Measurements from ENCODE around the gene FAM200A. TPM values are rescaled to one million over a fixed set of nuclear protein-coding genes. Genes with fewer than 3 reads are reported as not detected.
A peak's percentile ranks its signal among the peaks of the same experiment; 100 is the strongest.

FAM200A gene
- total and polyA plus RNA-seq, 2 of the 8 experiments (the other 6 are each of a cell fraction or from before 2014, with no cell fraction given): 4.3 to 7.5 TPM

DNA sequence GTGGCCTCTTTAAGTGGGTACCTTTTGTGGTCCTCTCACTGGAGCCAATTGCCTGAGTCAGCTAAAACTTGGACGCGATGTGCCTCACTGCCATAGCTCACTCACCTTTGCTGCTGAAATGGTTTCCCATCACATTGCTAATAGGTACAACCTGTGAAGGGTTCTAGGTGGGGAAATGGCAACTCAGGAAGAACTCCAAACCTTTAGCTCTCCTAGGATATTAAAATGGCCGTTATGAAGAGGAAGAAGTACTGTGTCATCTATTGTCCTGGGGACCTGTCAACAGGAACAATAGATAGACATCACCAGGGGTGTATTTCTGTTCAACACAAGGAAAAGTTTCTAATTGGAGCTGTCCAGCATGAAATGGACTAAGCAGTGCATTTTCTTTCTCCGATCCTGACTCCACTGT, 5.3 kb upstream of the FAM200A start:
- Histone ChIP-seq H4K5ac (ENCODE audit: insufficient read length, low read depth, low read length) (no peak overlapping the region), H2AFZ (ENCODE audit: low read length) (no peak overlapping the region), H4K8ac (ENCODE audit: extremely low read depth, insufficient read depth, low read length) (no peak overlapping the region), H2BK120ac (replicated peaks; ENCODE audit: low read depth, low read length) (no peak overlapping the region), H4K20me1 (replicated peaks in 1 of 2; ENCODE audit: control insufficient read depth in 1 of 2, insufficient read depth in 2 of 2, low read length in 2 of 2) (peaks cover 0 to 8% of the 10 kb centered on the region in 2 experiments), H3K36me3 (ENCODE audit: control insufficient read depth in 2 of 4, insufficient read depth in 4 of 4, low read length in 3 of 4) (peaks cover 9 to 28% (median 19%) of the 10 kb centered on the region in 4 experiments), H2BK12ac (ENCODE audit: low read depth, low read length) (no peak overlapping the region), H3K27me3 (replicated peaks in 1 of 4; ENCODE audit: control insufficient read depth in 3 of 4, extremely low read depth in 1 of 4, insufficient read depth in 3 of 4, low read length in 3 of 4) (no peaks in the 10 kb centered on the region), H3K18ac (ENCODE audit: extremely low read depth, low read length) (no peak overlapping the region), H3K56ac (replicated peaks; ENCODE audit: insufficient read length, low read depth, low read length) (no peak overlapping the region), H2BK20ac (ENCODE audit: low read length) (no peak overlapping the region), H3K79me2 (ENCODE audit: control insufficient read depth in 1 of 2, insufficient read depth in 2 of 2, low read length in 2 of 2) (peaks cover 5 to 38% of the 10 kb centered on the region in 2 experiments), H3K4me3 (ENCODE audit: extremely low read depth in 1 of 4, insufficient read depth in 2 of 4, low read depth in 3 of 4, low read length in 4 of 4) (peak overlapping the region; percentile 78 to 100 (median 96); a peak in 7 of 8 replicates), H3K14ac (ENCODE audit: insufficient read length) (no peak overlapping the region), H3K9me3 (ENCODE audit: insufficient read depth in 2 of 2, low read depth in 1 of 2, low read length in 1 of 2) (no peaks in the 10 kb centered on the region), H3K23me2 (ENCODE audit: low read depth, low read length) (peaks cover 3% of the 10 kb centered on the region), H3K4ac (replicated peaks; ENCODE audit: insufficient read length, low read depth, low read length) (no peak overlapping the region), H3K4me1 (replicated peaks in 1 of 4; ENCODE audit: control insufficient read depth in 3 of 4, insufficient read depth in 4 of 4, low read length in 3 of 4) (peaks cover 0 to 7% (median 0%) of the 10 kb centered on the region in 4 experiments; a peak in 5 of 7 replicates), H4K91ac (replicated peaks; ENCODE audit: insufficient read length, low read length) (no peak overlapping the region), H3K4me2 (ENCODE audit: insufficient read depth in 1 of 2, low read depth in 2 of 2, low read length in 2 of 2) (peak overlapping the region; percentile 79 to 93), H3K27ac (ENCODE audit: low read depth, low read length) (no peak overlapping the region), H2BK5ac (ENCODE audit: low read depth, low read length) (no peak overlapping the region), H3K79me1 (ENCODE audit: low read depth, low read length) (peaks cover 7% of the 10 kb centered on the region), H2AK5ac (ENCODE audit: low read depth, low read length) (no peak overlapping the region), H3K9ac (replicated peaks in 1 of 4; ENCODE audit: extremely low read depth in 1 of 4, low read depth in 3 of 4, low read length in 3 of 4) (peak overlapping the region; percentile 80 to 99 (median 92); a peak in 6 of 7 replicates), H2BK15ac (ENCODE audit: low read length) (no peak overlapping the region), H3K23ac (ENCODE audit: insufficient read length) (no peak overlapping the region)
- DNase-seq (ENCODE audit: low read depth in 1 of 2, low spot score in 2 of 2) (no peak), FAIRE-seq (no peak)
- no peak for TF ChIP-seq CBX8 (IDR thresholded peaks at IDR 0.05; ENCODE audit: borderline replicate concordance, low read depth, low read length)
- TF ChIP-seq MAFK (IDR thresholded peaks at IDR 0.05; ENCODE audit: low read depth, low read length): peak; percentile 38; the same call in 1 of the 2 replicates
- CTCF ChIA-PET (ENCODE audit: partially characterized antibody): interaction anchor here (0.7 to 2.1 kb wide), 4 partner anchors 22 to 434 kb away, joined by 3 to 13 read pairs (median 3); partner anchors contain the start of genes ZNF394 and ZSCAN25
- POLR2A ChIA-PET (ENCODE audit: partially characterized antibody): interaction anchor here (1.0 to 3.5 kb wide), 15 partner anchors 10 to 98 kb away, joined by 3 to 56 read pairs (median 8); partner anchors contain the start of genes TMEM225B, ZKSCAN5, ZNF394 and ZNF789
- WGBS, 2 experiments (ENCODE audit: extremely low coverage in 1 of 2, insufficient coverage in 1 of 2, insufficient read length in 1 of 2, insufficient replicate concordance in 2 of 2, low coverage in 1 of 2, low lambda C conversion rate in 2 of 2, missing lambda C conversion rate in 1 of 2): 93% methylated on average over 4 of the region's 4 CpGs; no CpG with 5 or more reads in 1 of the 2 experiments

Measured in H1 (cell line).